OCI-M2 (cell line): ENCODE data around the gene CLRN1.

Experiments
- DNase-seq: peaks from one replicate; lab custom pipeline; 2025; ENCODE audit not compliant: unreplicated experiment; lab: John Stamatoyannopoulos, UW

CLRN1 gene

GRCh38 chr3:150925751-150926201 is 46.8 kb downstream of the CLRN1 start:
- DNase-seq = no peak

GRCh38 chr3:150922611-150923010 is 49.9 kb downstream of the CLRN1 start:
- no peak for DNase-seq

- DNase-seq = no peak
Measured at GRCh38 chr3:150921209-150921608, 51.3 kb downstream of the CLRN1 start.

GRCh38 chr3:150920236-150920635 is 52.3 kb downstream of the CLRN1 start:
- no peak for DNase-seq

GRCh38 chr3:150917951-150918350 is 54.6 kb downstream of the CLRN1 start:
- no peak for DNase-seq

- DNase-seq = no peak
Measured at GRCh38 chr3:150913133-150913922, 59.2 kb downstream of the CLRN1 start.

GRCh38 chr3:150912501-150912900 is 60.0 kb downstream of the CLRN1 start:
- DNase-seq = no peak

- no peak for DNase-seq
Measured at GRCh38 chr3:150911771-150912170, 60.8 kb downstream of the CLRN1 start.

GRCh38 chr3:150906461-150906860 is 66.1 kb downstream of the CLRN1 start:
- DNase-seq = no peak

GRCh38 chr3:150905746-150906145 is 66.8 kb downstream of the CLRN1 start:
- no peak for DNase-seq

- no peak for DNase-seq
Measured at GRCh38 chr3:150905339-150905738, 67.2 kb downstream of the CLRN1 start, which contains the start of gene MINDY4B. MINDY4B (minus strand) TSS chr3:150905439; CDS start chr3:150905439, 0 bp downstream.

- no peak for DNase-seq
Measured at GRCh38 chr3:150902988-150903387, 69.5 kb downstream of the CLRN1 start.

GRCh38 chr3:150901793-150902192 is 70.7 kb downstream of the CLRN1 start:
- DNase-seq = no peak

- DNase-seq = no peak
Measured at GRCh38 chr3:150899141-150899540, 73.4 kb downstream of the CLRN1 start.

GRCh38 chr3:150898046-150898754 is 74.3 kb downstream of the CLRN1 start:
- no peak for DNase-seq

- DNase-seq = no peak
Measured at GRCh38 chr3:150897592-150897991, 74.9 kb downstream of the CLRN1 start.

GRCh38 chr3:150890831-150891230 is 81.7 kb downstream of the CLRN1 start:
- no peak for DNase-seq

- no peak for DNase-seq
Measured at GRCh38 chr3:150890295-150890694, 82.2 kb downstream of the CLRN1 start.

- no peak for DNase-seq
Measured at GRCh38 chr3:150889106-150889505, 83.4 kb downstream of the CLRN1 start.

GRCh38 chr3:150887031-150887430 is 85.5 kb downstream of the CLRN1 start:
- no peak for DNase-seq

- no peak for DNase-seq
Measured at GRCh38 chr3:150885535-150885934, 87.0 kb downstream of the CLRN1 start.

GRCh38 chr3:150878996-150879575 is 93.4 kb downstream of the CLRN1 start:
- DNase-seq = no peak
